A549 (cell line): ENCODE results near the gene STX8. TPM values are rescaled to one million over a fixed set of nuclear protein-coding genes. Genes with fewer than 3 reads are reported as not detected.

ENCODE experiments used
- ATAC-seq, 2 experiments: fragments of 200-7000 bp in 1 of 2; fragments of >200 bp in 1 of 2; cut with Nextera tagmentation in 1 of 2; cut with Tn5 transposase in 1 of 2; 3 replicates each; pipeline versions ENCODE4 v1.8.0 to v1.9.1; 2018 to 2020; ENCODE audit warnings: mild to moderate bottlenecking in 1 of 2, moderate library complexity in 1 of 2
- CTCF ChIA-PET: fragments of 300-600 bp; sonication (Branson Sonifier 250); formaldehyde crosslinking; extraction: SDS; loops from one replicate; lab custom pipeline; 2021; ENCODE audit warnings: antibody characterized with exemption, inconsistent platforms; lab: Yijun Ruan, JAX
- POLR2A ChIA-PET: fragments of 350-600 bp; formaldehyde crosslinking; extraction: SDS; loops from one replicate; lab custom pipeline; 2021; ENCODE audit warnings: antibody characterized with exemption, inconsistent platforms; lab: Yijun Ruan, JAX
- DNase-seq, 2 experiments: peaks; one replicate each; pipeline versions ENCODE4 v3.0.0 to v3.0.0-alpha.2; 2011 to 2016; ENCODE audit warnings: low read depth in 1 of 2, low spot score in 1 of 2
- FAIRE-seq: peaks from 2 replicates; lab custom pipeline; 2011; peaks lifted over from hg19 to GRCh38; lab: Jason Lieb, UNC
- H3K27ac ChIP-seq, 2 experiments: fragments of >200 bp; sonication (Bioruptor Twin); formaldehyde crosslinking; 3 replicates each; pipeline ENCODE4 v1.5.1; 2016 to 2017
- H3K4me1 ChIP-seq: fragments of >200 bp; sonication (Bioruptor Twin); formaldehyde crosslinking; 3 replicates; pipeline ENCODE4 v1.6.1; 2016
- H3K4me2 ChIP-seq: fragments of >200 bp; sonication (Bioruptor Twin); formaldehyde crosslinking; 3 replicates; pipeline ENCODE4 v1.6.1; 2016
- H3K4me3 ChIP-seq: fragments of >200 bp; sonication (Bioruptor Twin); formaldehyde crosslinking; 3 replicates; pipeline ENCODE4 v1.5.1; 2016
- H3K9me3 ChIP-seq: fragments of >200 bp; sonication (Bioruptor Twin); formaldehyde crosslinking; 3 replicates; pipeline ENCODE4 v1.6.1; 2016
- CEBPB ChIP-seq, 2 experiments: fragments of >200 bp in 1 of 2; sonication (Bioruptor Twin) in 1 of 2; formaldehyde crosslinking in 1 of 2; IDR thresholded peaks; 2 replicates each; pipeline ENCODE4 v1.6.1; 2012 to 2016
- CHD4 ChIP-seq: fragments of 200-600 bp; sonication (generic); IDR thresholded peaks from 2 replicates; pipeline ENCODE4 v1.6.1; 2016; ENCODE audit warnings: antibody characterized with exemption, mild to moderate bottlenecking, borderline replicate concordance
- EHMT2 ChIP-seq: fragments of 200-600 bp; sonication (generic); IDR thresholded peaks from 2 replicates; pipeline ENCODE4 v1.6.1; 2016; ENCODE audit warnings: antibody characterized with exemption, low read depth, mild to moderate bottlenecking, moderate library complexity
- ESRRA ChIP-seq: fragments of 150-350 bp; IDR thresholded peaks from 2 replicates; pipeline ENCODE4 v1.6.1; 2014; ENCODE audit warnings: mild to moderate bottlenecking, low read length, borderline replicate concordance
- FOSL2 ChIP-seq, 2 experiments: fragments of 450-650 bp in 1 of 2; fragments of >200 bp in 1 of 2; sonication (Bioruptor Twin) in 1 of 2; formaldehyde crosslinking; IDR thresholded peaks; 2 replicates each; pipeline versions ENCODE4 v1.5.0 to v1.6.1; 2016 to 2020; ENCODE audit warnings: mild to moderate bottlenecking in 1 of 2, moderate library complexity in 1 of 2
- FOXS1 ChIP-seq: fragments of 250-450 bp; sonication (Bioruptor Pico); IDR thresholded peaks from 2 replicates; pipeline ENCODE4 v1.5.0; 2020; ENCODE audit warnings: mild to moderate bottlenecking, moderate library complexity
- HDAC2 ChIP-seq: fragments of 200-600 bp; sonication (generic); IDR thresholded peaks from 2 replicates; pipeline ENCODE4 v1.6.1; 2016
- HEYL ChIP-seq: fragments of 250-450 bp; sonication (Bioruptor Pico); IDR thresholded peaks from 2 replicates; pipeline ENCODE4 v1.8.0; 2021; ENCODE audit warnings: mild to moderate bottlenecking, moderate library complexity
- JUNB ChIP-seq: fragments of >200 bp; sonication (Bioruptor Twin); formaldehyde crosslinking; IDR thresholded peaks from 2 replicates; pipeline ENCODE4 v1.6.1; 2016
- KDM1A ChIP-seq: fragments of 200-600 bp; sonication (generic); IDR thresholded peaks from 2 replicates; pipeline ENCODE4 v1.6.1; 2016; ENCODE audit warnings: low read depth, mild to moderate bottlenecking
- KDM5A ChIP-seq: fragments of 200-600 bp; sonication (generic); IDR thresholded peaks from 2 replicates; pipeline ENCODE4 v1.6.1; 2016; ENCODE audit warnings: antibody characterized with exemption, mild to moderate bottlenecking
- MYC ChIP-seq: IDR thresholded peaks from 2 replicates; pipeline ENCODE4 v1.6.1; 2012; ENCODE audit warnings: mild to moderate bottlenecking, inconsistent platforms, low read length, improper control_type of control experiment, borderline replicate concordance
- NFE2L2 ChIP-seq: fragments of 150-350 bp; conservative IDR thresholded peaks from 2 replicates; pipeline ENCODE4 v1.6.1; 2014; ENCODE audit warnings: low read length
- NPAS2 ChIP-seq: fragments of 250-450 bp; sonication (Bioruptor Pico); IDR thresholded peaks from 2 replicates; pipeline ENCODE4 v1.8.0; 2022; ENCODE audit warnings: mild to moderate bottlenecking, moderate library complexity, borderline replicate concordance
- NR3C1 ChIP-seq: fragments of >200 bp; sonication (Bioruptor Twin); formaldehyde crosslinking; IDR thresholded peaks from 3 replicates; pipeline ENCODE4 v1.6.1; 2017
- PHF8 ChIP-seq: fragments of 200-600 bp; sonication (generic); IDR thresholded peaks from 2 replicates; pipeline ENCODE4 v1.6.1; 2016; ENCODE audit warnings: low read depth, mild to moderate bottlenecking, antibody characterized with exemption, moderate library complexity, borderline replicate concordance
- TP53 ChIP-seq: fragments of 250-450 bp; sonication (Bioruptor Pico); IDR thresholded peaks from 2 replicates; pipeline ENCODE4 v1.5.0; 2021; ENCODE audit warnings: mild to moderate bottlenecking, moderate library complexity
- WGBS: methylation state at CpG from one replicate; pipeline ENCODE4 v1.1.6; 2017; ENCODE audit errors: missing lambda C conversion rate; 5-methylcytosine and 5-hydroxymethylcytosine counted together
- polyA plus RNA-seq, 4 experiments: library from polyadenylated mRNA; depleted of rRNA in 3 of 4; stranded (reverse); fragments of >200 nt; fragmentation: RNase III in 1 of 4; extraction: RNeasy Plus Mini Kit Qiagen cat#74134 plus additional on column Dnase treatment in 1 of 4; gene quantifications; 2 replicates in 3 of 4; 3 replicates in 1 of 4; pipeline ENCODE4 v1.2.3, GENCODE V29; 2011 to 2017
- TF ChIP-seq, protein P1 (sequence below): IDR thresholded peaks from 2 replicates; pipeline ENCODE4 v1.6.1; 2012
- TF ChIP-seq, protein P2 (sequence below): IDR thresholded peaks from 2 replicates; pipeline ENCODE4 v1.6.1; 2012; ENCODE audit warnings: low read depth, borderline replicate concordance
- TF ChIP-seq, protein P3 (sequence below): fragments of 250-450 bp; sonication (Bioruptor Pico); IDR thresholded peaks from 2 replicates; pipeline ENCODE4 v1.5.0; 2020; ENCODE audit warnings: low read depth, mild to moderate bottlenecking, moderate library complexity
- TF ChIP-seq, protein P4 (sequence below): fragments of 200-600 bp; sonication (generic); IDR thresholded peaks from 2 replicates; pipeline ENCODE4 v1.6.1; 2016; ENCODE audit warnings: antibody characterized with exemption, mild to moderate bottlenecking, moderate library complexity
- TF ChIP-seq, protein P5 (sequence below): fragments of 150-350 bp; IDR thresholded peaks from 2 replicates; pipeline ENCODE4 v1.6.1; 2014; ENCODE audit warnings: low read depth, mild to moderate bottlenecking, low read length
- TF ChIP-seq, protein P6 (sequence below): fragments of >200 bp; sonication (Bioruptor Twin); formaldehyde crosslinking; IDR thresholded peaks from 3 replicates; pipeline ENCODE4 v1.5.1; 2016

STX8 gene
- polyA plus RNA-seq, 2 of the 4 experiments (the other 2 are of a cell fraction): 93.6 to 168 TPM

DNA sequence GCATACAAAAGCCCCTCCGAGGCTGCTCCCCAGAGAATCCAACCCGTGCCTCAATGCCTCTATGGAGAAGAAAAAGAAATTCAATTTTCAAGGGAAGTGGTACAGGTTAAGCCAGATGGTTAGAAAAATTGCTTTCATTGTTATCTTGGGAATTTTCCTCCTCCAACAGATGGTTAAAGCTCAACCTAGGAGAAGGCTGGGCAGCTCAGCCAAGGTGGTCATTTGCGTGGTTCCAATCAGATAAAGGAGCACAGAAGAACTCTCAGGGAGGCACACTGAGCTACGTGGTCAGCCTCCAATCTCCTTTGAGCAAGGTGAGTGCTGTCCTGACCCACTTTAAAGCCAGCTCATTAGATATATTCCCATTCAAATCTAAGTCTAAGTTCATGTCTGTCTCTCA is 106.7 kb downstream of the STX8 start (continued):
- TF ChIP-seq, protein P1, sequence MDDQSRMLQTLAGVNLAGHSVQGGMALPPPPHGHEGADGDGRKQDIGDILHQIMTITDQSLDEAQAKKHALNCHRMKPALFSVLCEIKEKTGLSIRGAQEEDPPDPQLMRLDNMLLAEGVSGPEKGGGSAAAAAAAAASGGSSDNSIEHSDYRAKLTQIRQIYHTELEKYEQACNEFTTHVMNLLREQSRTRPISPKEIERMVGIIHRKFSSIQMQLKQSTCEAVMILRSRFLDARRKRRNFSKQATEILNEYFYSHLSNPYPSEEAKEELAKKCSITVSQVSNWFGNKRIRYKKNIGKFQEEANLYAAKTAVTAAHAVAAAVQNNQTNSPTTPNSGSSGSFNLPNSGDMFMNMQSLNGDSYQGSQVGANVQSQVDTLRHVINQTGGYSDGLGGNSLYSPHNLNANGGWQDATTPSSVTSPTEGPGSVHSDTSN: no peak
- TF ChIP-seq TP53: no peak

DNA sequence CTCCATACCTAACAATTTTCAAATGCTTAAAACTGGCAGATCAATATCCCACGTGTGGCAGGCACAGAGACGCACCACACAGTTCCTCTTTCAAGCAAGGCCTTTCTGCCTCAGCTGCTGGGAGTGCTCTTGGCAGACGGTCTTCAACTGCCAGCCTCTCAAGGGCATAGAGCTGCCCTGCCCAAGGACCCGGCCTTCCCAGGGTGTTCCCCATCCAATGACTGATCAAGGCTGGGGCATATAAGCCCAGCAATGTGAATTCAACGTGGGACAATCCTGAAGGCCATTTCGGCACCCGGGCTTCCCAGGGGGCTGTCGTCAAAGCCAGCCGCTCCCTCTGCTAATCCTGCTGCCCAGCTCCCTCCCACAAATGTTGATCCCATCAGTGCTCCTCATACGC is 107.1 kb downstream of the STX8 start:
- FAIRE-seq: no peak
- Histone ChIP-seq H3K27ac (no peak overlapping the region), H3K4me1 (no peaks in the 10 kb centered on the region), H3K4me2 (no peak overlapping the region), H3K9me3 (no peaks in the 10 kb centered on the region), H3K4me3 (no peak overlapping the region)
- CTCF ChIA-PET: interaction anchor here (1.1 to 1.3 kb wide), 2 partner anchors 20 to 54 kb away, joined by 3 to 4 read pairs; no protein-coding TSS in a partner anchor
- 81% methylated on average over 10 of the region's 10 CpGs for WGBS
- POLR2A ChIA-PET: no interaction called here
- no peak for DNase-seq
- no peak for ATAC-seq
- TF ChIP-seq NR3C1: no peak
- no peak for TF ChIP-seq EHMT2
- TF ChIP-seq, protein P1: no peak
- TF ChIP-seq MYC: no peak
- TF ChIP-seq, protein P2, sequence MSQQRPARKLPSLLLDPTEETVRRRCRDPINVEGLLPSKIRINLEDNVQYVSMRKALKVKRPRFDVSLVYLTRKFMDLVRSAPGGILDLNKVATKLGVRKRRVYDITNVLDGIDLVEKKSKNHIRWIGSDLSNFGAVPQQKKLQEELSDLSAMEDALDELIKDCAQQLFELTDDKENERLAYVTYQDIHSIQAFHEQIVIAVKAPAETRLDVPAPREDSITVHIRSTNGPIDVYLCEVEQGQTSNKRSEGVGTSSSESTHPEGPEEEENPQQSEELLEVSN: no peak

DNA sequence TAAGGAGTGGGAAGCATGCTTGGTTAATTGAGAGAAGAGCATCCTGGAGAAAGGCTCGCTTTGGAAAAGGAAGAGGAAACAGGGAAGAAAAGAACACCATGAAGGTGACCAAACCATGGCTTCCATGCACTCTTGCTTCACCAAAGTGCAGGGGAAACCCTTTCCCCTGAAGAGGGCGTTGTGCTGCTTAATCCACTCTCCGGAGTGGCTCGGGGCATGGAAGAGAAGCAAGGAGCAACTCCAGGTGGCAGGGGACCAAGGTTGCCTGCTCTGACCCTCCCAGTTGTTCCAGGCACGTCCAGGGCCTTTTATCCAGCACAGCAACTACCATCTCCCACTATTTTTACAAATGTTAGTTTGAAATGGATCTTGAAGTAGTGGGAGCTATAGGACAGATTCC is 108.1 kb downstream of the STX8 start:
- DNase-seq (no peak), ATAC-seq (peak in 1 of 2 experiments; percentile 49; a peak in 2 of 6 replicates), FAIRE-seq (no peak)
- H3K4me3 ChIP-seq: no peak overlapping the region
- ChIA-PET CTCF (interaction anchor here (0.8 to 1.1 kb wide), 2 partner anchors 54 to 87 kb away, joined by 3 to 4 read pairs; no protein-coding TSS in a partner anchor), POLR2A (no interaction called here)
- no peak overlapping the region for H3K27ac ChIP-seq
- WGBS: 68% methylated on average over 5 of the region's 5 CpGs
- H3K4me1 ChIP-seq: no peaks in the 10 kb centered on the region
- TF ChIP-seq ESRRA: no peak
- TF ChIP-seq JUNB: no peak
- TF ChIP-seq, protein P3, sequence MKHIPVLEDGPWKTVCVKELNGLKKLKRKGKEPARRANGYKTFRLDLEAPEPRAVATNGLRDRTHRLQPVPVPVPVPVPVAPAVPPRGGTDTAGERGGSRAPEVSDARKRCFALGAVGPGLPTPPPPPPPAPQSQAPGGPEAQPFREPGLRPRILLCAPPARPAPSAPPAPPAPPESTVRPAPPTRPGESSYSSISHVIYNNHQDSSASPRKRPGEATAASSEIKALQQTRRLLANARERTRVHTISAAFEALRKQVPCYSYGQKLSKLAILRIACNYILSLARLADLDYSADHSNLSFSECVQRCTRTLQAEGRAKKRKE (CRISPR knock-in tag): no peak
- TF ChIP-seq, protein P4, sequence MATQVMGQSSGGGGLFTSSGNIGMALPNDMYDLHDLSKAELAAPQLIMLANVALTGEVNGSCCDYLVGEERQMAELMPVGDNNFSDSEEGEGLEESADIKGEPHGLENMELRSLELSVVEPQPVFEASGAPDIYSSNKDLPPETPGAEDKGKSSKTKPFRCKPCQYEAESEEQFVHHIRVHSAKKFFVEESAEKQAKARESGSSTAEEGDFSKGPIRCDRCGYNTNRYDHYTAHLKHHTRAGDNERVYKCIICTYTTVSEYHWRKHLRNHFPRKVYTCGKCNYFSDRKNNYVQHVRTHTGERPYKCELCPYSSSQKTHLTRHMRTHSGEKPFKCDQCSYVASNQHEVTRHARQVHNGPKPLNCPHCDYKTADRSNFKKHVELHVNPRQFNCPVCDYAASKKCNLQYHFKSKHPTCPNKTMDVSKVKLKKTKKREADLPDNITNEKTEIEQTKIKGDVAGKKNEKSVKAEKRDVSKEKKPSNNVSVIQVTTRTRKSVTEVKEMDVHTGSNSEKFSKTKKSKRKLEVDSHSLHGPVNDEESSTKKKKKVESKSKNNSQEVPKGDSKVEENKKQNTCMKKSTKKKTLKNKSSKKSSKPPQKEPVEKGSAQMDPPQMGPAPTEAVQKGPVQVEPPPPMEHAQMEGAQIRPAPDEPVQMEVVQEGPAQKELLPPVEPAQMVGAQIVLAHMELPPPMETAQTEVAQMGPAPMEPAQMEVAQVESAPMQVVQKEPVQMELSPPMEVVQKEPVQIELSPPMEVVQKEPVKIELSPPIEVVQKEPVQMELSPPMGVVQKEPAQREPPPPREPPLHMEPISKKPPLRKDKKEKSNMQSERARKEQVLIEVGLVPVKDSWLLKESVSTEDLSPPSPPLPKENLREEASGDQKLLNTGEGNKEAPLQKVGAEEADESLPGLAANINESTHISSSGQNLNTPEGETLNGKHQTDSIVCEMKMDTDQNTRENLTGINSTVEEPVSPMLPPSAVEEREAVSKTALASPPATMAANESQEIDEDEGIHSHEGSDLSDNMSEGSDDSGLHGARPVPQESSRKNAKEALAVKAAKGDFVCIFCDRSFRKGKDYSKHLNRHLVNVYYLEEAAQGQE: no peak
- TF ChIP-seq PHF8: no peak
- TF ChIP-seq NR3C1: no peak
- TF ChIP-seq EHMT2: no peak
- TF ChIP-seq, protein P5, sequence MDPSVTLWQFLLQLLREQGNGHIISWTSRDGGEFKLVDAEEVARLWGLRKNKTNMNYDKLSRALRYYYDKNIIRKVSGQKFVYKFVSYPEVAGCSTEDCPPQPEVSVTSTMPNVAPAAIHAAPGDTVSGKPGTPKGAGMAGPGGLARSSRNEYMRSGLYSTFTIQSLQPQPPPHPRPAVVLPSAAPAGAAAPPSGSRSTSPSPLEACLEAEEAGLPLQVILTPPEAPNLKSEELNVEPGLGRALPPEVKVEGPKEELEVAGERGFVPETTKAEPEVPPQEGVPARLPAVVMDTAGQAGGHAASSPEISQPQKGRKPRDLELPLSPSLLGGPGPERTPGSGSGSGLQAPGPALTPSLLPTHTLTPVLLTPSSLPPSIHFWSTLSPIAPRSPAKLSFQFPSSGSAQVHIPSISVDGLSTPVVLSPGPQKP: no peak
- no peak for TF ChIP-seq HDAC2
- no peak for TF ChIP-seq CHD4
- no peak for TF ChIP-seq FOSL2 (IDR thresholded peaks at IDR 0.05)
- TF ChIP-seq FOSL2 (CRISPR knock-in tag; IDR thresholded peaks at IDR 0.05): no peak
- TF ChIP-seq, protein P6, sequence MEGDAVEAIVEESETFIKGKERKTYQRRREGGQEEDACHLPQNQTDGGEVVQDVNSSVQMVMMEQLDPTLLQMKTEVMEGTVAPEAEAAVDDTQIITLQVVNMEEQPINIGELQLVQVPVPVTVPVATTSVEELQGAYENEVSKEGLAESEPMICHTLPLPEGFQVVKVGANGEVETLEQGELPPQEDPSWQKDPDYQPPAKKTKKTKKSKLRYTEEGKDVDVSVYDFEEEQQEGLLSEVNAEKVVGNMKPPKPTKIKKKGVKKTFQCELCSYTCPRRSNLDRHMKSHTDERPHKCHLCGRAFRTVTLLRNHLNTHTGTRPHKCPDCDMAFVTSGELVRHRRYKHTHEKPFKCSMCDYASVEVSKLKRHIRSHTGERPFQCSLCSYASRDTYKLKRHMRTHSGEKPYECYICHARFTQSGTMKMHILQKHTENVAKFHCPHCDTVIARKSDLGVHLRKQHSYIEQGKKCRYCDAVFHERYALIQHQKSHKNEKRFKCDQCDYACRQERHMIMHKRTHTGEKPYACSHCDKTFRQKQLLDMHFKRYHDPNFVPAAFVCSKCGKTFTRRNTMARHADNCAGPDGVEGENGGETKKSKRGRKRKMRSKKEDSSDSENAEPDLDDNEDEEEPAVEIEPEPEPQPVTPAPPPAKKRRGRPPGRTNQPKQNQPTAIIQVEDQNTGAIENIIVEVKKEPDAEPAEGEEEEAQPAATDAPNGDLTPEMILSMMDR: no peak
- no peak for TF ChIP-seq TP53
- TF ChIP-seq NPAS2 (CRISPR knock-in tag): no peak
- TF ChIP-seq CEBPB (IDR thresholded peaks at IDR 0.05): no peak
- TF ChIP-seq NFE2L2: no peak
- TF ChIP-seq FOXS1 (CRISPR knock-in tag): no peak
- TF ChIP-seq HEYL (CRISPR knock-in tag): no peak
- no peak for TF ChIP-seq KDM1A
- TF ChIP-seq KDM5A: no peak
- no peak overlapping the region for H3K4me2 ChIP-seq
- no peaks in the 10 kb centered on the region for H3K9me3 ChIP-seq
